HUES48 (cell line): ENCODE results near the gene TBRG4.

Source experiments
- H3K27ac ChIP-seq: one replicate; pipeline ENCODE4 v1.7.0; 2013; ENCODE audit warnings: low read depth, low read length, inconsistent platforms
- H3K27me3 ChIP-seq: 2 replicates; pipeline ENCODE4 v1.6.1; 2013; ENCODE audit warnings: mild to moderate bottlenecking, low read length; ENCODE audit not compliant: control insufficient read depth, insufficient read depth
- H3K36me3 ChIP-seq: 2 replicates; pipeline ENCODE4 v1.6.1; 2013; ENCODE audit warnings: low read length; ENCODE audit not compliant: control insufficient read depth, insufficient read depth
- H3K4me1 ChIP-seq: 2 replicates; pipeline ENCODE4 v1.6.1; 2013; ENCODE audit warnings: mild to moderate bottlenecking, low read length; ENCODE audit not compliant: control insufficient read depth, insufficient read depth
- H3K4me3 ChIP-seq: 2 replicates; pipeline ENCODE4 v1.5.1; 2013; ENCODE audit warnings: mild to moderate bottlenecking, low read depth, low read length
- H3K9ac ChIP-seq: 2 replicates; pipeline ENCODE4 v1.6.1; 2013; ENCODE audit warnings: mild to moderate bottlenecking, low read depth, low read length, moderate library complexity
- H3K9me3 ChIP-seq: 2 replicates; pipeline ENCODE4 v1.6.1; 2013; ENCODE audit warnings: low read length; ENCODE audit not compliant: control insufficient read depth, insufficient read depth

Gene TBRG4

DNA sequence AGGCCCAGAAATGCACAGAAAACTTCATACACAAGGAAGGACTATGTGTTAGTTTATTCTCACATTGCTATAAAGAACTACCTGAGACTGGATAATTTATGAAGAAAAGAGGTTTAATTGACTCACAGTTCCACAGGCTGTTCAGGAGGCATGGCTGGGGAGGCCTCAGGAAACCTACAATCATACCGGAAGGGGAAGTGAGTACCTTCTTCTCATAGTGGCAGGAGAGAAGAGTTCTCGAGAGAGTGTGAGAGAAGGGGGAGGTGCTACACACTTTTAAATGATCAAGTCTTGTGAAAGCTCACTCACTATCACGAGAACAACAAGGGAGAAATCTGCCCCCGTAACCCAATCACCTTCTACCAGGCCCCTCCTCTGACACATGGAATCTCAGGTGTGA lies 29.3 kb upstream of the TBRG4 start:
- no peaks in the 10 kb centered on the region for H3K9me3 ChIP-seq
- no peaks in the 10 kb centered on the region; the same call in 1 of the 2 replicates for H3K27me3 ChIP-seq
- H3K4me1 ChIP-seq: no peaks in the 10 kb centered on the region
- no peak overlapping the region for H3K9ac ChIP-seq
- no peak overlapping the region for H3K4me3 ChIP-seq
- no peak overlapping the region for H3K27ac ChIP-seq
- no peaks in the 10 kb centered on the region for H3K36me3 ChIP-seq

DNA sequence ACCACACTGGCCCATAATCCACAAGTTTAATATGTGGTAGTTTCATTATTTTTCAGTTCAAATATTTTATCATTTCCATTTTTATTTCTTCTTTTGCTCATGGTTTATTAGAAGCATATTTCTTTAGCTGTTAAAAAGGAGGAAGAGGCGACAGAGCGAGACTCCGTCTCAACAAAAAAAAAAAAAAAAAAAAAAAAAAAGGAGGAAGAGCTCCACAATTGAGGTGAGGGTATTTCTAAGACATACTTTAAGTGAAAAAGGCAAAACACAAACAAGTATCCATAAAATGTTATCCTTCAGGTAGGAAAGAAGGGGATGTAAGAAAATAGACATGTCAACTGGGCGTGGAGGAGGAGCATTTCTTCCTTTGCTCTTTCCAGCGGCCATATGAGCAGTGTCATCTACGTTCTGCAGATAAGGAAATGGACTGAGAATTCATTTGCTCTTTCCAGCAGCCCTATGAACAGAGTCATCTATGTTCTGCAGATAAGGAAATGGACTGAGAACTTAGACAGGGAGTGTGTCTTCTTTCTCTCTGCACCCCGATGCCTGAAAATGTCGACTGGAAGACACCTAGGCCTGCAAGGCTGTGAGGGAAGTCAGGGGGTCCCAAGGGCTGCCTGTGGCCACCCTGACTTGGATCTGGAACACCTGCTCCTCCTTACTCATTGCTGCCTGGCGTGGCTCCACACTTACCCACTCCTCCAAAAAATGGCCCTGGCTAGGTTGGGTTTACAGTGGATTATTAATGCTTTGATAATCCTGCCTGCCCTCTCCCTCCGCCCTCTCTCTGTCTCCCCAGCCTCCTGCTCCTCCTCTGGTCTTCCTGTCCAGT lies 27.2 kb upstream of the TBRG4 start:
- Histone ChIP-seq H3K27me3 (no peaks in the 10 kb centered on the region; the same call in 1 of the 2 replicates), H3K36me3 (no peaks in the 10 kb centered on the region), H3K9me3 (no peaks in the 10 kb centered on the region), H3K4me1 (no peaks in the 10 kb centered on the region), H3K9ac (no peak overlapping the region), H3K27ac (no peak overlapping the region), H3K4me3 (no peak overlapping the region)

DNA sequence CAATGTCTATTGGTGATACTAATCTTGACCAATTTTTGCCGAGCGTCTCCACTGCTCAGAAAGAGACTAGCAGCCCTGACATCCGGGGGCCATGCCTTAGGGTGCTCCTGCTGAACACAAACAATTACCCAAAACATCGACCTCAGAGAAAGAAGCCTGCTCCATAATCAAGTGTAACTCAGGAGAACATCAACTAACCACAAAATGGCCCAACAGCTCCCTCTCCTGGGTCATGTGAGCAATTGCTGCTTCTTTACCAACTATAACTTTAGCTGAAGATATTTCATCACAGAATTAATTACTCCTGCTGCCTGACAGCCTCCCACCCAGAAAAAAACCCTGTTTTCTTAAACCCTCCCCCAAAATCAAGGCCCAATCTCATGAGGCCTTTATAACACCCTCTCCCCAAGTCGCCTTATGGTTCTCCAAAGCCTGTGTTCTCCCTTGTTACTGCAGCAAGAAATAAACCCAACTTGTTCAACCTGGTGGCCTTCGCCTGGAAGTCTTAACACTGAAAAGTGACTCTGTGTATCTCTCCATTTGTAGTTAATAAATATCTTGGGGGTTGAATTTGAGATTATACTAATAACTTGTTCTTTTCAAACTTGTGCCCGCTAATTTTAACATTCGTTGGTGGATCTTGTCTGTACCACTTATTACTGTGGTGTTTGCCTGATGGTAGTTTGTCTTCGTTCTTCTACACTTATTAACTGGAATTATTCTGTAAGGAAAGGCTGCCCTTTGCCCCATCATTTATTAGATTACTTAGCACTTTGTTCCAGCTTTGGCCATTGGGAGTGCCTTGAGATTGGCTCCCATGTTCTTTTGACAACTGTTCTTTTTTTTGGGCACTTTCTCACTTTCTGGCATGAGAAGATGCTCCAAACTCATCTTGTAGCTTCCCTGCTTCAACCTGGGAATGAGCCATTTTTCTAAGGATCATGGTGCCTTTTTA lies 24.9 kb upstream of the TBRG4 start:
- no peak overlapping the region for H3K4me3 ChIP-seq
- no peaks in the 10 kb centered on the region for H3K4me1 ChIP-seq
- no peak overlapping the region for H3K9ac ChIP-seq
- no peaks in the 10 kb centered on the region for H3K36me3 ChIP-seq
- no peaks in the 10 kb centered on the region; the same call in 1 of the 2 replicates for H3K27me3 ChIP-seq
- H3K27ac ChIP-seq: no peak overlapping the region
- no peaks in the 10 kb centered on the region for H3K9me3 ChIP-seq

DNA sequence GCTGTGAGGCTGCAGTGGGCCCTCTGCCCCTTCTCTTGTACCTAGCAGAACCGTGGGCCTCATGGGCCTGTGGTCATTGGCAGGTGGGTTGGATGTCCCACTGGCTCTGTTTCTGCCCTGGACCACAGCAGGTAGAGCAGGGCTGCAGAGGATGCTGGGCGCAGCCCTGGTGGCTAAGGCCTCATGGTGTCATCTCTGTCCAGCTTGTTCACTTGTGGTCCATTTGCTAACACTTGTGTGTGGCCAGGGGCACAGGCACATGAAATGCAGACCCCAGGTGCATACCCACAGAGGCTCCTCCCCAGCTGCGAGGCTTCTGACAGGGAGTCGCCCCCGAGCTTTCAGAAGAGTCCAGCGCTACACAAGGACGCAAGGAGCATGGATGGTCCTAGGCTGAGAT lies 22.4 kb upstream of the TBRG4 start:
- Histone ChIP-seq H3K36me3 (no peaks in the 10 kb centered on the region), H3K4me1 (no peaks in the 10 kb centered on the region), H3K4me3 (no peak overlapping the region)

DNA sequence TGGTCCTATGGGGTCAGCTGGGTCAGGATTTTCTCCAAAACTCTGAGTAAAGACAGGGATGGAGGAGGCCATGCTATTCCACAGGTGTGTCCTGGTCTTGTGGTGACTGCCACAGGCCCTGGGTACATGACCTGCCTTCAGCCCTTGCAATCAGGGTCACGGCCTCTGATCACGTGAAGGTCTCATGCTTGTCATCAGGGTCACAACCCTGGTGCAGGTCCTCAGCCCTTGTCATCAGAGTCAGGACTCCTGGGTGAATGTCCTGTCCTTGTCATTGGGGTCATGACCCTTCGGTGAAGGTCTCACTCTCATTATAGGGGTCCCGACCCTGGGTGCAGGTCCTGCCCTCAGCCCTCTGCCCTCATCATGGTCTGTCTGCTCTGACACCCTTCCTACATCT lies 21.9 kb upstream of the TBRG4 start:
- Histone ChIP-seq H3K9me3 (no peaks in the 10 kb centered on the region), H3K4me1 (no peaks in the 10 kb centered on the region), H3K36me3 (no peaks in the 10 kb centered on the region), H3K27ac (no peak overlapping the region), H3K9ac (no peak overlapping the region), H3K4me3 (no peak overlapping the region), H3K27me3 (no peaks in the 10 kb centered on the region; the same call in 1 of the 2 replicates)

More for the DNA sequence above, 22.4 kb upstream of the TBRG4 start:
- Histone ChIP-seq H3K27me3 (no peaks in the 10 kb centered on the region; the same call in 1 of the 2 replicates), H3K27ac (no peak overlapping the region), H3K9me3 (no peaks in the 10 kb centered on the region), H3K9ac (no peak overlapping the region)

DNA sequence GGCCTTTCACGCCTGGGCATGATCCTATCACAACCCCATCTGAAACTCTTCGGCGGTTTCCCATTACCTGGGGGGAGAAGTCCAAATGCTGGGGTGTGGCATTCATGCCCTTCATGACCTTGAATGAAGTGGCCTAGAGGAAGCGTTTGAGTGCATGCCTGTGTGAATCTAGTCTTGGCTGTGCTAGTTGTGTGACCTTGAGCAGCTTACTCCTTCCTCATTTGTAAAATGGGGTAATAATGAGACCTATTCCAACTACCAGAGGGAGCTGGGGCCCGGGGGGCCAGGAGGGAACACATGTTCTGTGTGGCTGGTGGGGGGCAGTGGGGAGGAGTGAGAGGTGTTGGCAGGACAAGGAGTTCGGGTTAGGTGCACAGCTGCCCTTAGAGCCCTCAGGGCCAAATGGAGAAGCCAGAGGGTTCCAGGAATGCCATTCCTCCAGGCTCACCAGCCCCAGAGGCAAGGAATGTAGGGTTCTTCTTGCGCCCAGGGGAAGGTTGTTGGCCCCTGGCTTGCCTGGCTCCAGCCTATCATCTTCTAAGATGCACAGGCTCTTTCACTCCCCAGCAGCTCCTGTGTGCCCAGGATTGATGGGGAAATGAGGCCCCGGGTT lies 21.3 kb upstream of the TBRG4 start:
- no peaks in the 10 kb centered on the region for H3K9me3 ChIP-seq
- no peak overlapping the region for H3K4me3 ChIP-seq
- H3K27me3 ChIP-seq: no peaks in the 10 kb centered on the region; the same call in 1 of the 2 replicates
- H3K27ac ChIP-seq: no peak overlapping the region
- no peak overlapping the region for H3K9ac ChIP-seq
- H3K36me3 ChIP-seq: no peaks in the 10 kb centered on the region
- H3K4me1 ChIP-seq: no peaks in the 10 kb centered on the region

DNA sequence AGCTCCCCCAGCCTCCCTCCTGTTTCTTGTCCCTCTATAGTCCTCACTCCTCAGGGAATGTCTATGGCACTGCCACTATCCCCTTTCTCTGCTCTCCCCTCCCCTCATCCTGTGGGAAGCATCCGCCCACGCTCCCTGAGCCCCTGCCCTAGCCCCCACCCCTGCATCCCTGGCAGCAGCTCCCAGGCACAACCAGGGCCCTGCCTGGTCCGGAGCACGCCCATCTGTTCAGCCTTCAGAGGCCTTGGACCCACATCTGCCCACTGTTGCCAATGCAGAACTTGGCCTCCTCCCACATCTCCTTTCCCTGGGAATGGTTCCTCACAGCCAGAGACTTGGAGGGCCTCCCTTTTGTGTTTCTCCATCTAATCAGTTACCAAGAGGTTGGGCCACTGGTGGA lies 20.4 kb upstream of the TBRG4 start:
- no peak overlapping the region for H3K9ac ChIP-seq
- H3K36me3 ChIP-seq: no peaks in the 10 kb centered on the region
- H3K4me3 ChIP-seq: no peak overlapping the region
- no peaks in the 10 kb centered on the region; the same call in 1 of the 2 replicates for H3K27me3 ChIP-seq
- H3K27ac ChIP-seq: no peak overlapping the region
- no peaks in the 10 kb centered on the region for H3K4me1 ChIP-seq
- H3K9me3 ChIP-seq: no peaks in the 10 kb centered on the region

DNA sequence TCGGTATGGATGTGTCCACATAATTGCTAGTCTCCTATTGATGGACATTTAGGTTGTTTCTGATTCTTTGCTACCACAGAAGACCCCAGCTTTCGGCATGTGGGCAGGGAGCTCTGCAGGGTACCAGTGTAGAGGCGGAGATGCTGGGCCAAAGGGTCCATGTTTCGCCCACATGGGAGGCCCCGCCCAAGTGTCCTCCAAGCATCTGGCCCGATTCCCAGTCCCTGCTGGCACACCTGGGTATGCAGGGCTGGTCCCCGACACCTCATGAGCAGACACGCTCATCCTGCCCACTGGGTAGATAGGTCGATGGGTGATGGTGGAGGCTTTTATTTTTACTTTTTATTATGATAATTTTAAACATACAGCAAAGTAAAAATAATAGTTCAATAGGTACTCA lies 19.4 kb upstream of the TBRG4 start:
- H3K4me1 ChIP-seq: no peaks in the 10 kb centered on the region
- H3K4me3 ChIP-seq: no peak overlapping the region
- H3K27ac ChIP-seq: no peak overlapping the region
- H3K9ac ChIP-seq: no peak overlapping the region
- no peaks in the 10 kb centered on the region for H3K36me3 ChIP-seq
- H3K9me3 ChIP-seq: no peaks in the 10 kb centered on the region
- no peaks in the 10 kb centered on the region; the same call in 1 of the 2 replicates for H3K27me3 ChIP-seq

DNA sequence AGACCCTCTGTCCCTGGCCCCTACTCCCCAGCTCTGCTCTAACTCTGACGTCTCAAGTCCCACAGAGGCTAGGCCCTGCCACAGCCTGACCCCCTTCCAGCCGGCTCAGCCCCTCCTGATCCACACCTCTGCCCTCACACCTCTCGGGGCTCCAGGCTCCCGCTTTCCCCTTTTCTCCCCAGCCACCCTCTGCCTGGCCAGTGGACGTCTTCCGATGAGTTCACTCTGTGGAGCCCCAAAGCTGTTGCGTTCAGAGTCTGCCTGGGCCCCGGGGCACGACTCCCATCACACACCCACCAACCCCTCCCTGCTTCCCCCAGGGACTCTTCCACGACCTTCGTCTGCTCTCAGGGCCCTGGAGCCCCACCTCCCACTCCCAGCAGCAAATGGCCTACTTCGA lies 18.4 kb upstream of the TBRG4 start:
- no peak overlapping the region for H3K9ac ChIP-seq
- no peak overlapping the region for H3K27ac ChIP-seq
- no peaks in the 10 kb centered on the region for H3K9me3 ChIP-seq
- H3K4me3 ChIP-seq: no peak overlapping the region
- H3K36me3 ChIP-seq: no peaks in the 10 kb centered on the region
- H3K4me1 ChIP-seq: no peaks in the 10 kb centered on the region
- H3K27me3 ChIP-seq: no peaks in the 10 kb centered on the region

DNA sequence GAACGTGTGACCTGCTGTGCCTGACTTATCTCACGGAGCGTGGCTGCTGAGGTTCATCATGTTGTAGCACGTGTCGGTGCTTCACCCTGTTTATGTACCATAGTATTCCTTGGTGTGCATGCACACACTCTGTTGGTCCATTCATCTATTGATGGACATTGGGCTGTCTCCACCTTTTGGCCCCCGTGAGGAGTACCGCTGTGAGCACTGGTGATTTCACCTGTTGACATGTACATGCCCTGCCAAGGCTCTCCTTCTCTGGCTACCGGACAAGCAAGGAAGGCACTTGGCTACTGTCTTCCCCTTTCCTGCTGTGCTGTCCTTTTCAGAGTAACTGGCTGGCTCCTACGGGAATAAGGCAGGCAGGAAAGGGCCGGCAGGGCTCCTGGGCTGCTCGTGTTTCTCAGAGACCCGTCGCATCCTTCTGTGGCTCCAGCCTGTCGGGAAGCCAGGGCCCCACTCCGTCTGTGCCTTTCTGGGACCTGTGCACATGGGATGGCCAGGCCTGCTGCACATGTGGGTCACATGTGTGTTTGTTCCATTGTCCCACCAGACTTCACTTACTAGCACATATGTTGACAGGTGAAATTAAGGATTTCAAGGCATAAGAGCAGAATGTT lies 17.8 kb upstream of the TBRG4 start:
- Histone ChIP-seq H3K27ac (no peak overlapping the region), H3K36me3 (no peaks in the 10 kb centered on the region), H3K4me3 (no peak overlapping the region), H3K27me3 (no peaks in the 10 kb centered on the region), H3K9me3 (no peaks in the 10 kb centered on the region), H3K9ac (no peak overlapping the region), H3K4me1 (peaks cover 2% of the 10 kb centered on the region; the same call in 1 of the 2 replicates)
